HepG2 (cell line): ENCODE data around the gene PKLR. TPM values are rescaled to one million over a fixed set of nuclear protein-coding genes. Genes with fewer than 3 reads are reported as not detected.

ENCODE experiments used
- AFF4 ChIP-seq: sonication (generic); formaldehyde crosslinking; IDR thresholded peaks from 2 replicates; pipeline ENCODE4 v1.4.0; 2020; ENCODE audit warnings: missing genetic modification reagents
- CBX5 ChIP-seq: sonication (generic); formaldehyde crosslinking; IDR thresholded peaks from 2 replicates; pipeline ENCODE4 v1.4.0; 2020; ENCODE audit warnings: missing genetic modification reagents, borderline replicate concordance
- EP300 ChIP-seq, 3 experiments: sonication (generic) in 1 of 3; formaldehyde crosslinking in 1 of 3; IDR thresholded peaks; 2 replicates each; pipeline versions ENCODE4 v1.5.1 to v1.6.1; 2011 to 2020; ENCODE audit warnings: low read depth in 2 of 3, low read length in 2 of 3, borderline replicate concordance in 1 of 3, improper control_type of control experiment in 1 of 3, mild to moderate bottlenecking in 1 of 3, missing genetic modification reagents in 1 of 3, moderate library complexity in 1 of 3
- ERF ChIP-seq: IDR thresholded peaks from 2 replicates; pipeline ENCODE4 v1.6.1; 2018; ENCODE audit warnings: missing biosample characterization, missing genetic modification reagents
- KLF6 ChIP-seq: IDR thresholded peaks from 2 replicates; pipeline ENCODE4 v1.8.0; 2016; ENCODE audit warnings: missing biosample characterization, missing genetic modification reagents
- KLF9 ChIP-seq: IDR thresholded peaks from 2 replicates; pipeline ENCODE4 v1.6.1; 2016; ENCODE audit warnings: low read depth
- MAF1 ChIP-seq: sonication (generic); formaldehyde crosslinking; IDR thresholded peaks from 2 replicates; pipeline ENCODE4 v1.5.0; 2020; ENCODE audit warnings: missing genetic modification reagents, borderline replicate concordance
- MED1 ChIP-seq: sonication (generic); formaldehyde crosslinking; IDR thresholded peaks from 2 replicates; pipeline ENCODE4 v1.4.0; 2020; ENCODE audit warnings: missing genetic modification reagents
- MEF2D ChIP-seq: sonication (generic); formaldehyde crosslinking; IDR thresholded peaks from 2 replicates; pipeline ENCODE4 v1.5.1; 2020; ENCODE audit warnings: mild to moderate bottlenecking, missing genetic modification reagents
- NKX3-1 ChIP-seq: sonication (generic); formaldehyde crosslinking; IDR thresholded peaks from 2 replicates; pipeline ENCODE4 v1.5.0; 2020; ENCODE audit warnings: missing genetic modification reagents
- PRPF4 ChIP-seq: fragments of 200-400 bp; formaldehyde crosslinking; IDR thresholded peaks from 2 replicates; pipeline ENCODE4 v1.6.1; 2016; ENCODE audit warnings: low read length, low read depth; ENCODE audit not compliant: poor library complexity, severe bottlenecking
- RORA ChIP-seq: sonication (generic); formaldehyde crosslinking; IDR thresholded peaks from 2 replicates; pipeline ENCODE4 v1.5.0; 2020; ENCODE audit warnings: mild to moderate bottlenecking, missing genetic modification reagents, moderate library complexity
- SIN3B ChIP-seq: fragments of 150-350 bp; IDR thresholded peaks from 2 replicates; pipeline ENCODE4 v1.6.1; 2014; ENCODE audit warnings: low read length
- SMYD3 ChIP-seq: sonication (generic); formaldehyde crosslinking; IDR thresholded peaks from 2 replicates; pipeline ENCODE4 v1.8.1; 2023; ENCODE audit warnings: mild to moderate bottlenecking, missing genetic modification reagents
- SSRP1 ChIP-seq: IDR thresholded peaks from 2 replicates; pipeline ENCODE4 v1.6.1; 2016; ENCODE audit warnings: control low read depth
- THAP11 ChIP-seq: IDR thresholded peaks from 2 replicates; pipeline ENCODE4 v1.6.1; 2016; ENCODE audit warnings: missing biosample characterization, missing genetic modification reagents
- THRA ChIP-seq: sonication (generic); formaldehyde crosslinking; IDR thresholded peaks from 2 replicates; pipeline ENCODE4 v1.4.0; 2020; ENCODE audit warnings: missing genetic modification reagents, borderline replicate concordance
- YEATS2 ChIP-seq: sonication (generic); formaldehyde crosslinking; IDR thresholded peaks from 2 replicates; pipeline ENCODE4 v1.4.0; 2020; ENCODE audit warnings: missing genetic modification reagents, borderline replicate concordance
- ZBTB7A ChIP-seq: sonication (generic); formaldehyde crosslinking; IDR thresholded peaks from 2 replicates; pipeline ENCODE4 v1.8.0; 2022; ENCODE audit warnings: mild to moderate bottlenecking, missing genetic modification reagents
- ZNF235 ChIP-seq: sonication (generic); formaldehyde crosslinking; IDR thresholded peaks from 2 replicates; pipeline ENCODE4 v1.8.1; 2023; ENCODE audit warnings: mild to moderate bottlenecking, missing genetic modification reagents, borderline replicate concordance
- ZNF260 ChIP-seq: sonication (generic); formaldehyde crosslinking; IDR thresholded peaks from 2 replicates; pipeline ENCODE4 v1.4.0; 2020; ENCODE audit warnings: missing genetic modification reagents, low read depth, mild to moderate bottlenecking, borderline replicate concordance
- ZNF292 ChIP-seq: sonication (generic); formaldehyde crosslinking; IDR thresholded peaks from 2 replicates; pipeline ENCODE4 v1.8.1; 2022; ENCODE audit warnings: mild to moderate bottlenecking, low read depth, missing genetic modification reagents, borderline replicate concordance
- ZNF296 ChIP-seq: sonication (generic); formaldehyde crosslinking; conservative IDR thresholded peaks from 2 replicates; pipeline ENCODE4 v1.5.0; 2020; ENCODE audit warnings: mild to moderate bottlenecking, missing genetic modification reagents
- ZNF484 ChIP-seq: sonication (generic); formaldehyde crosslinking; IDR thresholded peaks from 2 replicates; pipeline ENCODE4 v1.5.1; 2020; ENCODE audit warnings: mild to moderate bottlenecking, low read depth, missing genetic modification reagents, borderline replicate concordance
- ZNF782 ChIP-seq: sonication (generic); formaldehyde crosslinking; IDR thresholded peaks from 2 replicates; pipeline ENCODE4 v1.4.0; 2020; ENCODE audit warnings: missing genetic modification reagents, mild to moderate bottlenecking, borderline replicate concordance
- polyA plus RNA-seq, 8 experiments: library from polyadenylated mRNA; depleted of rRNA in 3 of 8; stranded (reverse) in 7 of 8; unstranded in 1 of 8; fragments of >200 nt; fragmentation: Illumina TruSeq in 4 of 8; extraction: Trizol in 4 of 8; gene quantifications; 2 replicates each; pipeline versions ENCODE4 v1.2.1 to v1.2.3, GENCODE V29; 2011 to 2016; ENCODE audit warnings: low read depth in 4 of 8, missing spikeins in 1 of 8, mixed read lengths in 1 of 8; ENCODE audit not compliant: insufficient read depth in 1 of 8
- total RNA-seq, 5 experiments: library from RNA; depleted of rRNA; stranded (reverse); fragments of >200 nt; fragmentation: Illumina TruSeq; extraction: Trizol; gene quantifications; 2 replicates each; pipeline ENCODE4 v1.2.3, GENCODE V29; 2016; ENCODE audit warnings: low read depth in 1 of 5

PKLR gene
- total and polyA plus RNA-seq, 2 of the 13 experiments (the other 11 are each of a cell fraction or from before 2014, with no cell fraction given): 10.3 to 29.3 TPM

- TF ChIP-seq THRA (CRISPR knock-in tag): peak; percentile 81
- TF ChIP-seq SSRP1 (CRISPR knock-in tag): no peak
- TF ChIP-seq PRPF4: no peak
- TF ChIP-seq THAP11 (CRISPR knock-in tag): peak; percentile 85
- TF ChIP-seq CBX5: peak; percentile 83; the same call in 1 of the 2 replicates
- TF ChIP-seq ZNF782 (CRISPR knock-in tag): peak; percentile 80; the same call in 1 of the 2 replicates
- TF ChIP-seq EP300 (IDR thresholded peaks at IDR 0.05; ENCODE audit: low read depth in 2 of 2, low read length in 2 of 2): peak in 1 of 2 experiments; percentile 70; a peak in 2 of 4 replicates
- peak; percentile 63 for TF ChIP-seq EP300 (CRISPR knock-in tag; IDR thresholded peaks at IDR 0.05; ENCODE audit: borderline replicate concordance)
- no peak for TF ChIP-seq RORA (CRISPR knock-in tag)
- TF ChIP-seq KLF9 (CRISPR knock-in tag): 0 out of 2 replicates have a peak, but pooled peaks have one; percentile 43
- peak; percentile 70; the same call in 1 of the 2 replicates for TF ChIP-seq MEF2D (CRISPR knock-in tag)
- TF ChIP-seq ZNF292 (CRISPR knock-in tag): peak; percentile 89; the same call in 1 of the 2 replicates
- no peak for TF ChIP-seq ZNF235
- no peak for TF ChIP-seq ZNF484 (CRISPR knock-in tag)
- peak; percentile 94 for TF ChIP-seq MED1 (CRISPR knock-in tag)
- TF ChIP-seq AFF4 (CRISPR knock-in tag): no peak
- no peak; the same call in 1 of the 2 replicates for TF ChIP-seq YEATS2
- TF ChIP-seq SMYD3 (CRISPR knock-in tag): no peak
- TF ChIP-seq ZBTB7A (CRISPR knock-in tag): peak; percentile 76; the same call in 1 of the 2 replicates
- peak; percentile 97 for TF ChIP-seq ERF
- TF ChIP-seq ZNF260: no peak
- TF ChIP-seq KLF6: 0 out of 2 replicates have a peak, but pooled peaks have one; percentile 29
- TF ChIP-seq ZNF296 (CRISPR knock-in tag): no peak
- peak; percentile 82; the same call in 1 of the 2 replicates for TF ChIP-seq NKX3-1 (CRISPR knock-in tag)
- peak; percentile 59; the same call in 1 of the 2 replicates for TF ChIP-seq MAF1 (CRISPR knock-in tag)
- TF ChIP-seq SIN3B: no peak
Measured at GRCh38 chr1:155300553-155301329, 497 bp downstream of the PKLR start (continued).
